OCI-LY3 (cell line): Measurements from ENCODE around the gene PIK3AP1.

ENCODE experiments used
- CTCF ChIP-seq: fragments of 200-600, 300-600 bp; sonication (generic); IDR thresholded peaks from 2 replicates; pipeline ENCODE4 v1.5.1; 2014; ENCODE audit warnings: antibody characterized with exemption, low read length, low read depth
- EZH2phosphoT487 ChIP-seq: fragments of 200-600 bp; shearing (Covaris generic); IDR thresholded peaks from 2 replicates; pipeline ENCODE4 v1.6.1; 2018; ENCODE audit warnings: antibody characterized with exemption, mixed run types, low read depth

- TF ChIP-seq CTCF (no peak), EZH2phosphoT487 (no peak)
Measured at GRCh38 chr10:96570983-96571964, 149.0 kb downstream of the PIK3AP1 start.
